Colonic mucosa (tissue), 4 donors: ENCODE results near the gene SNORC. TPM values are rescaled to one million over a fixed set of nuclear protein-coding genes. Genes with fewer than 3 reads are reported as not detected.

Source experiments
- DNase-seq: peaks from one replicate; pipeline ENCODE4 v3.0.0-alpha.2; 2020
- H3K27ac ChIP-seq: fragments of 200-600 bp; one replicate; pipeline ENCODE4 v1.8.0; 2021
- H3K27me3 ChIP-seq: fragments of 200-600 bp; one replicate; pipeline ENCODE4 v1.8.0; 2021
- H3K36me3 ChIP-seq: fragments of 200-600 bp; one replicate; pipeline ENCODE4 v1.8.0; 2021
- H3K4me1 ChIP-seq: fragments of 200-600 bp; one replicate; pipeline ENCODE4 v1.8.0; 2021; ENCODE audit warnings: mild to moderate bottlenecking
- H3K4me3 ChIP-seq: fragments of 200-600 bp; one replicate; pipeline ENCODE4 v1.8.0; 2021
- H3K9ac ChIP-seq, 2 donors: one replicate each; pipeline ENCODE4 v1.7.0; 2013; ENCODE audit warnings: control low read depth in 2 of 2, low read depth in 2 of 2, low read length in 2 of 2
- H3K9me3 ChIP-seq: fragments of 200-600 bp; one replicate; pipeline ENCODE4 v1.8.0; 2021
- CTCF ChIP-seq: fragments of 200-600 bp; IDR thresholded peaks from one replicate; pipeline ENCODE4 v1.8.0; 2022; ENCODE audit warnings: antibody characterized with exemption, mild to moderate bottlenecking
- intact Hi-C: fragments of 100-400 bp; cut with DNase I; formaldehyde crosslinking; loops from one replicate; pipeline ENCODE4 v1.14.1; 2022
- total RNA-seq, 2 donors: library from RNA; stranded (reverse); fragmentation: NEBNext Ultra II Directional in 1 of 2; extraction: Animal tissue kit (Norgen Biotek cat#: 25700) in 1 of 2; gene quantifications; one replicate each; pipeline ENCODE4 v1.2.1, GENCODE V29; 2021
- donor health status: healthy.
- donor health status: DM: no; HTN: no; CAD: no.
- donor health status: DM: no; HTN: no; CAD: no.

The SNORC gene
- total RNA-seq, 2 donors from 2014 or later, result 39.6 to 67.5 TPM

GRCh38 chr2:232896111-232896510 is 26.0 kb downstream of the SNORC start:
- TF ChIP-seq CTCF, result no peak
- DNase-seq, result no peak
- Histone ChIP-seq H3K27me3 (no peaks in the 10 kb centered on the region), H3K27ac (no peak overlapping the region), H3K9me3 (no peaks in the 10 kb centered on the region), H3K4me1 (no peaks in the 10 kb centered on the region), H3K36me3 (no peaks in the 10 kb centered on the region), H3K9ac (no peak overlapping the region), H3K4me3 (no peak overlapping the region)
- intact Hi-C loops, result no loop called here

DNA sequence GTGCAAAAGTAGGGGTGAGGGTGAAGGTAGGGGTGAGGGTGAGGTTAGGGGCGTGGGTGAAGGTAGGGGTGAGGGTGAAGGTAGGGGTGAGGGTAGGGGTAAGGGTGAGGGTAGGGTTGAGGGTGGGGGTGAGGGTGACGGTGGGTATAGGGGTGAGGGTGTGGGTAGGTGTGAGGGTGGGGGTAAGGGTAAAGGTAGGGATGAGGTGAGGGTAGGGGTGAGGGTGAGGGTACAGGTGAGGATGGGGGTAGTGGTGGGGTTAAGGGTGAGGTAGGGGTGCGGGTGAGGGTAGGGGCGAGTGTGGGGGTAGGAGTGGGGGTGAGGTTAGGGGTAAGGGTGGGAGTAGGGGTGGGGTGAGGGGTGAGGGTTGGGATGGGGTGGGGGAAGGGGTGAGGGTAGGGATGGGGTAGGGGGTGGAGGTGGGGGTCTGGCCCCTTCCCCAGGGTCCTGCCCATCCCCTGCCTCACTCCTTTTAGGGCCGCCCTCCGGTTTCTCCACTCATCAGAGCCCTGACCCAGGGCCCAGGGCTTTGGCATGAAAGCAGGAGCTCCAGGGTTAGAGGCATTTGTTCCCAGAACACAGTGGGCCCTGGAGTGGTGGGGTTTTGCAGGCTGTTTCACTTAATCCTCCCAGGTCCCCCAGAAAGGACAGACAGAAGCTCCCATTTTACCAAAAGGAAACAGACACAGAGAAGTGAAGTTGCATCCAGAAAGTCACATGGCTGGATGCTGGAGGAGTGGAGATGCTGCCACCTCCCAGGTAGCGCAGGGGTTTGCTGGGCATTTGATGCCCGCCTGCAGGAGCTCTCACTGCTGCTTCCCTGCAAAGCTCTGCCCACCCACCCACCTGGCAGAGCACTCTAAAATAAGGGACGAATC is 26.9 kb downstream of the SNORC start:
- H3K4me3 ChIP-seq, result no peak overlapping the region
- H3K4me1 ChIP-seq, result no peaks in the 10 kb centered on the region
- no peak overlapping the region for H3K27ac ChIP-seq
- intact Hi-C loops, result no loop called here
- no peak for TF ChIP-seq CTCF
- no peaks in the 10 kb centered on the region for H3K27me3 ChIP-seq
- DNase-seq, result no peak
- no peaks in the 10 kb centered on the region for H3K9me3 ChIP-seq
- no peaks in the 10 kb centered on the region for H3K36me3 ChIP-seq
- H3K9ac ChIP-seq, result no peak overlapping the region

GRCh38 chr2:232897598-232898408 is 27.7 kb downstream of the SNORC start:
- DNase-seq, result no peak
- Histone ChIP-seq H3K36me3 (no peaks in the 10 kb centered on the region), H3K27ac (no peak overlapping the region), H3K4me1 (no peaks in the 10 kb centered on the region), H3K9me3 (no peaks in the 10 kb centered on the region), H3K9ac (no peak overlapping the region), H3K27me3 (no peaks in the 10 kb centered on the region), H3K4me3 (no peak overlapping the region)
- no peak for TF ChIP-seq CTCF
- intact Hi-C loops, result no loop called here

DNA sequence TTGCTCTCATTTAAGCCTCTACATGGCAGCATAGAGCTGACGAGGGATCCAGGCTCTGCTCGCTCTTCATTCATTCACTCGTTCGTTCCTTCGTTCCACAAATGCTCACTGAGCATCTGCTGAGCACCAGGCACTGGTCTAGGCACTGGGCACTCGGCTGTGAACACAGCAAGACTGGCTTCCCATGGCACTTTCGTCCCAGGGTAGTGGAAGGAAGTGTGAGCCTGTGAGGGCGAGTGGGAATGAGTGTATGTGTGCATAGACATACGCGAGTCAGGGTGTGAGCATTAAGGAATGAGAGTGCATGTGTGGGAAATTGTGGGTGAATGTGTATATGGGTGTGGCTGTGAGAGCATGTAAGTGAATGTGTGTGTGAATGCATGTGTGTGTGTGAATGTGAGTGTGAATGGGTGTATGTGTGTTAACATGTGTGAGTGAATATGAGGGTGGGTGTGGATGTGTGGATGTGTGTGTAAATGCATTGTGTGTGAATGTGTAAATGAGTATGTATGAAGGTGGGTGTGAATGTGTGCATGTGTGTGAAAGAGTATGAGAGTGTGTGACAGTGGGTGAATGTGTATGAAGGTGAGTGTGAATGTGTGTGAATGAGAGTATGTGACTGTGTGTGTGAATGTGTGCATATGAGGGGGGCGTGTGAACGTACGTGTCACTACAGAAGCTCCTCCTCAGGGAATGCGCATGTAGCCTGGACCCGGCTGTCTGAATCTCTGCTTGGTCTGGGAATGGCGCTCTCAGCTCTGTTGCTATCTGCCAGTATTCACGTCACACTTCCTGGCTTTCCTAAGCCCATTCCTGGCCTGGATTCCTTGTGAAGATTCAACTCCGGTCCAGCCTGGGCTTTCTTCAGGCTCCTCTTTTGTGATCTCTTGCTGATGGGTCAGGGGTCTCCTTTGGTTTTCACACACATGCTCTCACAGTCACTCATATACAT is 28.8 kb downstream of the SNORC start:
- H3K9me3 ChIP-seq, result no peaks in the 10 kb centered on the region
- H3K36me3 ChIP-seq, result no peaks in the 10 kb centered on the region
- intact Hi-C loops, result no loop called here
- TF ChIP-seq CTCF, result no peak
- no peak overlapping the region for H3K27ac ChIP-seq
- no peaks in the 10 kb centered on the region for H3K4me1 ChIP-seq
- H3K4me3 ChIP-seq, result no peak overlapping the region
- no peak overlapping the region for H3K9ac ChIP-seq
- H3K27me3 ChIP-seq, result no peaks in the 10 kb centered on the region
- DNase-seq, result no peak
